Effector memory CD4-positive, alpha-beta T cell (primary cell): ENCODE measurements around the gene HES7.
"Not testable (repeated sequence)": the region's sequence is repeated elsewhere in the genome, so short reads cannot be mapped to it uniquely, and the experiment has no call there.

Experiments
- DNase-seq, 3 donors: peaks; one replicate each; pipeline ENCODE4 v3.0.0-alpha.2; 2020
- H3K27ac ChIP-seq: 2 replicates; pipeline ENCODE4 v1.7.0; 2013; ENCODE audit warnings: mild to moderate bottlenecking, low read length, moderate library complexity; ENCODE audit not compliant: insufficient read depth, poor library complexity, severe bottlenecking
- H3K27me3 ChIP-seq: replicated peaks from 2 replicates; pipeline ENCODE4 v1.7.0; 2013; ENCODE audit warnings: mild to moderate bottlenecking, low read length; ENCODE audit not compliant: insufficient read depth, control insufficient read depth, poor library complexity, severe bottlenecking
- H3K36me3 ChIP-seq: 2 replicates; pipeline ENCODE4 v1.7.0; 2013; ENCODE audit warnings: mild to moderate bottlenecking, low read length, moderate library complexity; ENCODE audit not compliant: control insufficient read depth, insufficient read depth
- H3K4me1 ChIP-seq: 2 replicates; pipeline ENCODE4 v1.7.0; 2013; ENCODE audit warnings: low read length, mild to moderate bottlenecking; ENCODE audit not compliant: control insufficient read depth, insufficient read depth, poor library complexity, severe bottlenecking
- H3K4me3 ChIP-seq: 2 replicates; pipeline ENCODE4 v1.7.0; 2013; ENCODE audit warnings: low read length, low read depth, mild to moderate bottlenecking; ENCODE audit not compliant: insufficient read depth, poor library complexity, severe bottlenecking
- H3K9me3 ChIP-seq: 2 replicates; pipeline ENCODE4 v1.7.0; 2013; ENCODE audit warnings: mild to moderate bottlenecking, low read length, moderate library complexity; ENCODE audit not compliant: control insufficient read depth
- total RNA-seq, 3 donors: gene quantifications; one replicate each; lab custom pipeline; 2026; lab: John Stamatoyannopoulos, UW

Gene HES7
- total RNA-seq = 0.17 to 0.78 (median 0.39) reads per million in 3 donors

DNA sequence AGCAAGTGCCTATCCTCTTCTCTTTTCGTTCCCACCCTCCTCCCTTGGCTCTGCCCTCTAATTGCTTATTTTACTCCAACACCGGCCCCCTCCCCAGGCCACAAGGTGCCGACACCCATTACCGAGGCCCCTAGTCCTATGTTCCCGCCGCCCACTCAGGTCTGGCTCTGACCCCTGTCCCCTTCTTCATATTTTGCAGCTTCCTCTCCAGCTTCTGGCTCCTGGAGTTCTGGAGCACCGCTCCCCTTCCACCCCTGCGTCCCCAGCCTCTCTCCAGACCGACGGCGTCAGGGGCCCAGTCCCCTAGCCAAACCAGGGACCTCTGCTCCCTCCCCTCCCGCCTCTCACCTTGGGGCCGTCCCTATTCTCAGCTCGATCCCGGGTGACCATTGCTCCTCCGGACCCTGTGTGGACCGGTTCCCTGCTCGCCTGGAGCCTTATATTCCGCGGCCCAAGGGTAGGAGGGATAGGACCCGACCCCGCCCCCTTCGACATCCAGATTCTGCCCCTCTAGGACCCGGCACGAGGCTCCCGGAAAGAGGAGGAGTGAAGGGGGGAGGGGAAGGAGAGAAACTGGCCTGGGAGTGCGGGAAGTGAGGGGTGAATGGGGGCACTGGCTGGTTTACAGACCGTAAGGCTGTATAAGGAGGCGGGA lies at the start of gene HES7:
Gene HES7 (minus strand): TSS at position 412 of the 655 bp plus-strand sequence. CDS start 22 bp downstream, at position 390.
- H3K4me1 ChIP-seq = peaks cover 57% of the 10 kb centered on the region

DNA sequence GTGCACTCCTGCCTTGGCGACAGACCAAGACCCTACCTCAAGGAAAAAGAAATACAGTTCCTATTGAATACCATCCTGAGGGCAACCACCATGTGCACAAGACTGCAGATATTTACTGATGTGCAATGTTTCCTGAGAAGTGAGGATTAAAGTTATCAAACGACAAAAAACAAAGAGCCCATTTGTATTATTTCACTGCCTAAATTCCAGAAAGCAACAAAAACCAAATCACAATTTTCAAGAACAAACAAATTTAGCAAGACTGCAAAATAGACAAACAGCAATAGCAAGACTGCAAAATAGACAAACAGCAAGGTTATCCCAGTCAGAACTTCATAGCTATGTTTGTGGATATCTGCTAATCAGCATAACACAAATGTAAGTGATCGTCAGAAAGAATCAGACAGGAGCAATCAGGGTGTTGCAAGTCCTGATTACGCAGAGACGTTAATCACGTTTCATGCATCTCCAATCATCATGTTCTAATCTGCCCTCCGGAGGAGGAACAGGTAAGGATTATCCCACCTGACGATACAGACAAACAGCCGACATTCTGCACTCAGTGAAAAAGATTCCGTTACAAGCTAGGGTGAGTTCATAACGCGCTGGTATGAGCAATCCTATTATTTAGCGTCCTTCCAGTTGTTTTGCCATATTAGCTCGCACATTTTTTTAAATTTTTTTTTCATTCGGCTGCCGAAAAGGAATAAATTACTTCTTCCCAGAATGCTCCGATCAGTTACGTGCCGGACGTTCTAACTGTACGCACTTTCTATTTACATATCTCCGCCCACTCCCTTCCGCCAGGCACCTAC lies 49.4 kb upstream of the HES7 start:
- Histone ChIP-seq H3K27me3 (no peaks in the 10 kb centered on the region), H3K27ac (peak overlapping the region; percentile 97), H3K4me1 (peaks cover 31% of the 10 kb centered on the region), H3K4me3 (peak overlapping the region; percentile 39), H3K9me3 (no peaks in the 10 kb centered on the region), H3K36me3 (no peaks in the 10 kb centered on the region)
- peak; percentile 65 to 74 (median 65) for DNase-seq

More for the DNA sequence above, at the start of gene HES7:
- no peaks in the 10 kb centered on the region for H3K27me3 ChIP-seq
- H3K36me3 ChIP-seq = no peaks in the 10 kb centered on the region
- H3K27ac ChIP-seq = no peak within 1 kb of the TSS
- no peaks in the 10 kb centered on the region for H3K9me3 ChIP-seq
- H3K4me3 ChIP-seq = peak within 1 kb of the TSS; percentile 62
- DNase-seq = no peak

DNA sequence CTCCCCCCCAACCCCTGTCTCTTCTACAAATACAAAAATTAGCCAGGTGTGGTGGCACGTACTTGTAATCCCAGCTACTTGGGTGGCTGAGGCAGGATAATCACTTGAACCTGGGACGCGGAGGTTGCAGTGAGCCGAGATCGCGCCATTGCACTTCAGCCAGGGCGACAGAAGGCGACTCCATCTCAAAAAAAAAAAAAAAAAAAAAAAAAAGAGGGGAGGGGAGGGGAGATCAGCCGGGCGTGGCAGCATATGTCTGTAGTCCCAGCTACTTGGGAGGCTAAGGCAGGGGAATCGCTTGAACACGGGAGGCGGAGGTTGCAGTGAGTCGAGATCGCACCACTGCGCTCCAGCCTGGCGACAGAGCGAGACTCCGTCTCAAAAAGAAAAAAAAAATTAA lies 46.3 kb upstream of the HES7 start:
- H3K4me1 ChIP-seq = peaks cover 15% of the 10 kb centered on the region
- H3K27ac ChIP-seq = not testable (repeated sequence)

DNA sequence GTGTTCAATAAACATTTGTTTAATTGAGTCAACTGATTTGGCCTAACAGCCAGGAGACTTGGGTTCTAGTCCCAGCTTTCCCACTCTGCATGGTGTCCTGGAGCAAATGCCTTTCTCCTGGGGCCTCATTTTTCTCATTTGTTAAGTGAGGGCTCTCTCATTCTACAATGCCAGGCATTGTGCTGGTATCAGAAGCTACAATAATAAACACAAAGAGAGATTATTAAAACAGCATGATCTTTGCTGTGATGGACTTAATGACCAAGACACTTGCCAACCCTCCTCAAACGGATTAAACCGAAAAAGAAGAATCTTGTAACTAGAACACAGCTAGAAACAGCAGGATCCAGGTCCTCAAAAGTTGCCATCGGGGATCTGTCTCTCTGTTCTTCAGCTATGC lies 43.6 kb upstream of the HES7 start:
- H3K4me3 ChIP-seq = no peak overlapping the region
- DNase-seq = no peak
- no peaks in the 10 kb centered on the region for H3K27me3 ChIP-seq
- no peak overlapping the region for H3K27ac ChIP-seq
- no peaks in the 10 kb centered on the region for H3K9me3 ChIP-seq
- H3K36me3 ChIP-seq = no peaks in the 10 kb centered on the region
- H3K4me1 ChIP-seq = peaks cover 24% of the 10 kb centered on the region

More for the DNA sequence above, 46.3 kb upstream of the HES7 start:
- not testable (repeated sequence) for H3K27me3 ChIP-seq, H3K9me3 ChIP-seq, H3K36me3 ChIP-seq, DNase-seq, H3K4me3 ChIP-seq

DNA sequence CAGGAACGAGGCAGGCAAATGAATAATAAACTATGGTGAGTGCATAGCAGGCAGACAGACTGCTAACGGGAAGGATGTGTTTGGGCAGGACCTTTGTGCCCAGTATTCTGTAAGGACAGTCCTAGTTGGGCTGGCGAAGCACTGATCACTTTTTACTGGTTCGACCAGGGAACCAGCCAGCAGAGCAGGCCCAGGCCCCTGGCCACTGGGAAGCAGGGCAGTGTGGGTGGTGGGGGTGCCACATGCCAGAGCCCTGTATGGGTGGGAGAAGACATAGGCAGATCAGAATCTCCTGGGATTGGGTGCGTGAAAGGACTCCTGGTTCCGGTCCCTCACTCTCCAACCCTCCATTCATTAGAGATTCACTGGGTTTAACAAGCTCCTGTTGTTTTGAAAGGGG lies 42.8 kb upstream of the HES7 start:
- Histone ChIP-seq H3K9me3 (no peaks in the 10 kb centered on the region), H3K36me3 (no peaks in the 10 kb centered on the region), H3K4me1 (peaks cover 26% of the 10 kb centered on the region), H3K27me3 (no peaks in the 10 kb centered on the region), H3K4me3 (no peak overlapping the region), H3K27ac (no peak overlapping the region)
- DNase-seq = no peak

DNA sequence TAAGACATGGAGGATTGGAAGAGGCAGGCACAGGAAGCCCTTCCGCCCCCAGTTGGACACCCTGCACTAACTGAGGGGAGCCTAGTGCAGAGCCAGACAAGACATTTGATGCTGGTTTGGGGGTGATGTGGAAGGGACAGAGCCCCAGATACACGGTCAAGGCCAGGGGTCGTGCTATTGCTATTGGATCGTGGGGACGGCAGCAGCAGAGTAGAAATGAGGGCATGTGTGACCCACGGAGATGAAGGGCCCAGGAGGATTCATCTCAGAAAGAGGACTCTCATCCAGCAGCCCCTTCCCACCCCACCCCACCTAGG lies 40.9 kb upstream of the HES7 start:
- Histone ChIP-seq H3K27me3 (no peaks in the 10 kb centered on the region), H3K36me3 (peaks cover 13% of the 10 kb centered on the region), H3K4me1 (peaks cover 41% of the 10 kb centered on the region), H3K9me3 (no peaks in the 10 kb centered on the region), H3K4me3 (peak overlapping the region; percentile 41), H3K27ac (peak overlapping the region; percentile 97)
- no peak for DNase-seq

DNA sequence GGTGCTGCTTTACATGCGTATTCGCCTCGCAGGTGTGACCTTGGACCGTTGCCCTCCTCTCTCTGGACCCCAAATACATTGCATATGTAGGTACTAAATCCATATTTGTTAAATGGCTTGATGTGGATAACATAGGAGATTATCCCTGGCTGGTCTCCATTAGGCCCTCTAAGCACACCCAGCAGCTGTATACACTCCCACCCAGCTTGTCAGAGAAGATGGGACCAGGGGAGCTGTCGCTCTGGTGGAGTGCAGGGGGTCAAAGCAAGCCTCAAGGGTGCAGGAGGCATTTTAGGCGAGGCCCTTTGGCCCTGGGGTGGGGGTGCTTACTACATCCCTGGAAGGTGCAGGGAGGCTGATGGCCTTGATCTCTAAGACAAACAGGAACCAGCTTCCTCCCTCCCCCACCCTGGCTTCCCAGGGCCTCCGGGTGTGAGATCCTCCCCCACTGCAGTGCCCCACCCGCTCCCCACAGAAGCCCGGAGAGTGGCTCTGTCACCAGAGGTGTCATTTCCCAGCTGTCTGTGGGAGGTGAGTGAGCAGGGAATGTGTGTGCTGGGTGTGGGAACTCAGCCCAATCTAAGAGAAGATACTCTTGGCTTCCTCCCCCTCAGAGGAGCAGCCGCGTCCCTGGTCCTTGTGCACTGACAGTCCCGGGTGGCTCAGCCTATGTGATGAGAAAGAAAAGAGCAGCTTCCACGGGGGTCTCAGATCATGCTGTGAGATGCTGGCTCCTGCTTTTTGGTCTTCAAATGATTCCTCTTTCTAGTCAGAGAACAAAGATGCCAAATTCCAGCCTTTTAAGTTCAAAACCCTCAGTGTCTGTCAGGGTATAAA lies 40.3 kb upstream of the HES7 start:
- Histone ChIP-seq H3K4me1 (peaks cover 41% of the 10 kb centered on the region), H3K36me3 (peaks cover 19% of the 10 kb centered on the region), H3K27me3 (no peaks in the 10 kb centered on the region), H3K9me3 (no peaks in the 10 kb centered on the region), H3K27ac (peak overlapping the region; percentile 97), H3K4me3 (peak overlapping the region; percentile 41)
- peak; percentile 57 to 65 (median 65) for DNase-seq

DNA sequence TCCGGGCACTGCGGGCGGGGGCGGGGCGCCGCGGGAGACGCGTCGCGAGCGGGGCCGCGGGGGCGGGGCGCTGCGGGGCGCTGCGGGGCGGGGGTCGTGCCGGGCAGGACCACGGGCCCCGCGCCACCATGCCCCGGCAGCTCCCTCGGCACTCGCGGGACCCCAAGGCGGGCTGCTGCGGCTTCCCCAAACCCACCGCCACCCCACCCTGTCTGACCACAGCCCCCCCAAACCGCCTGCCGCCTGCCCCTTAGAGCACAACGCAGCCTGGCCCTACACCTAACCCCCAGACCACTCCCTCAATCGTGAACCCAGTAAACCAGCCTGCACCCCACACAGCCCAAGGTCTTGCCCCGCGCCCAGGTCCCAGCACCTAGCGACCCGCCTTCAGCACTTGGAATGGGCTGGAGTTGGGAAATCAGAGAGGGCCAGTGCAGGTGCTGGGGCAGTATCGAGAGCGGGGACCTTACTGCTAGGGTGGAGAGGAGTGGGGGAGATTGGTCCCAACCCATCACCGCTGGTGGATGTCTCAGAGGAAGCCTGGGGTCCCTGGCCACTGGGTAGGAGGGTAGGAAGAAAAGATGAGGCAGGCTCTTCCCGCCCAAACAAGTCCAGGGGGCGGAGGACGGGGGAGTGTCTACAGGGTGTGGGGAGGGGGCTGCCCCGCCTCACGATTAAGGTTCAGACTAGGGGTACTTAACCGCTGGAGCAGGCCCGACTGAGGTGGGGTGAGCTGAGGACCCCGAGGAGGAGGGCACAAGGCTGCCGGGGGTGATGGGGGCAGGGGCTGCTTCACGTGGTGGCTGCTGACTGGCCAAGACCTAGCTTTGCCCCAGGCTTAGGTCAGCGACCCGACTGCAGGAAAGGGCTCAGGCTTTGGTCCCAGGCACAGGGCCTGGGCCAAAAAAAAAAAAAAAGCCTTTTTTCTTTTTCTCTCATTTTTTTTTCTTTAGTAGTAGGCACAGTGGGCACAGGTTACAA lies 39.4 kb upstream of the HES7 start:
- Histone ChIP-seq H3K36me3 (peaks cover 24% of the 10 kb centered on the region), H3K27me3 (no peaks in the 10 kb centered on the region), H3K9me3 (no peaks in the 10 kb centered on the region), H3K4me3 (peak overlapping the region; percentile 51), H3K27ac (peak overlapping the region; percentile 97), H3K4me1 (peaks cover 41% of the 10 kb centered on the region)
- no peak for DNase-seq
